Fibroblast of skin of left quadriceps (primary cell): ENCODE data around the gene MEIS2.
A peak's percentile ranks its signal among the peaks of the same experiment; 100 is the strongest.

Experiments used
- DNase-seq, 2 experiments: peaks; one replicate each; pipeline ENCODE4 v3.0.0-alpha.2; 2013; ENCODE audit warnings: low read depth in 2 of 2

MEIS2 gene

GRCh38 chr15:36965570-36966342 lies 134.6 kb downstream of the MEIS2 start:
- DNase-seq, result no peak

GRCh38 chr15:36964626-36965025 lies 135.7 kb downstream of the MEIS2 start:
- DNase-seq, result no peak

GRCh38 chr15:36961956-36962355 lies 138.4 kb downstream of the MEIS2 start:
- peak; percentile 11 to 16 for DNase-seq

GRCh38 chr15:36960947-36961227 lies 139.5 kb downstream of the MEIS2 start:
- no peak for DNase-seq

GRCh38 chr15:36960179-36960946 lies 140.0 kb downstream of the MEIS2 start:
- no peak for DNase-seq

- no peak for DNase-seq
Measured at GRCh38 chr15:36959746-36960145, 140.6 kb downstream of the MEIS2 start.

- no peak for DNase-seq
Measured at GRCh38 chr15:36958606-36959005, 141.7 kb downstream of the MEIS2 start.

- no peak for DNase-seq
Measured at GRCh38 chr15:36954486-36954885, 145.9 kb downstream of the MEIS2 start.

GRCh38 chr15:36953346-36953745 lies 147.0 kb downstream of the MEIS2 start:
- no peak for DNase-seq

GRCh38 chr15:36951731-36952247 lies 148.6 kb downstream of the MEIS2 start:
- DNase-seq, result peak; percentile 91 to 92

- DNase-seq, result no peak
Measured at GRCh38 chr15:36950371-36950770, 150.0 kb downstream of the MEIS2 start.

GRCh38 chr15:36948982-36949381 lies 151.4 kb downstream of the MEIS2 start:
- no peak for DNase-seq

GRCh38 chr15:36947035-36947719 lies 153.2 kb downstream of the MEIS2 start:
- DNase-seq, result no peak

- no peak for DNase-seq
Measured at GRCh38 chr15:36944442-36944841, 155.9 kb downstream of the MEIS2 start.

- no peak for DNase-seq
Measured at GRCh38 chr15:36943508-36944361, 156.6 kb downstream of the MEIS2 start.

- DNase-seq, result no peak
Measured at GRCh38 chr15:36942248-36942827, 158.0 kb downstream of the MEIS2 start.

- no peak for DNase-seq
Measured at GRCh38 chr15:36941798-36942197, 158.6 kb downstream of the MEIS2 start.

- DNase-seq, result no peak
Measured at GRCh38 chr15:36940636-36941260, 159.6 kb downstream of the MEIS2 start.

- DNase-seq, result no peak
Measured at GRCh38 chr15:36940219-36940618, 160.1 kb downstream of the MEIS2 start.

GRCh38 chr15:36938764-36939163 lies 161.6 kb downstream of the MEIS2 start:
- no peak for DNase-seq

- DNase-seq, result no peak
Measured at GRCh38 chr15:36938131-36938530, 162.2 kb downstream of the MEIS2 start.
